OCI-LY7 (cell line): ENCODE data around the gene CCDC179. TPM values are rescaled to one million over a fixed set of nuclear protein-coding genes. Genes with fewer than 3 reads are reported as not detected.

ENCODE experiments used
- Bru-seq: library from RNA; stranded (reverse); fragments of 400-500 nt; gene quantifications from one replicate; lab custom pipeline; 2021; lab: Mats Ljungman, UMichigan
- BruChase-seq, 2 experiments: library from RNA; stranded (reverse); fragments of 400-500 nt; gene quantifications; one replicate each; lab custom pipeline; 2021; lab: Mats Ljungman, UMichigan
- BruUV-seq: library from RNA; stranded (reverse); fragments of 400-500 nt; replicated peaks from 2 replicates; lab custom pipeline; 2021; lab: Mats Ljungman, UMichigan
- CTCF ChIA-PET: fragments of 300-600 bp; sonication (Branson Sonifier 250); formaldehyde crosslinking; loops from one replicate; lab custom pipeline; 2022; ENCODE audit warnings: antibody characterized with exemption; ENCODE audit not compliant: unreplicated experiment; lab: Charles Lee
- POLR2A ChIA-PET: fragments of 300-600 bp; sonication (Branson Sonifier 250); formaldehyde crosslinking; loops from one replicate; lab custom pipeline; 2022; ENCODE audit warnings: antibody characterized with exemption; lab: Charles Lee
- DNase-seq: peaks from one replicate; pipeline ENCODE4 v3.0.0-alpha.2; 2015; ENCODE audit warnings: low spot score
- H2AFZ ChIP-seq: fragments of 200-600 bp; sonication (generic), shearing (Covaris generic); 2 replicates; pipeline ENCODE4 v1.6.1; 2014; ENCODE audit warnings: mild to moderate bottlenecking, antibody characterized with exemption, low read length, moderate library complexity
- H3K27ac ChIP-seq: fragments of 200-600 bp; sonication (generic); 2 replicates; pipeline ENCODE4 v1.5.1; 2014; ENCODE audit warnings: mixed run types, low read depth, mild to moderate bottlenecking, moderate library complexity, low read length, inconsistent platforms; ENCODE audit not compliant: poor library complexity, severe bottlenecking
- H3K36me3 ChIP-seq: fragments of 200-600 bp; sonication (generic); 2 replicates; pipeline ENCODE4 v1.6.1; 2014; ENCODE audit warnings: mild to moderate bottlenecking, antibody characterized with exemption, low read length, moderate library complexity, mixed read lengths; ENCODE audit not compliant: insufficient read depth
- H3K4me1 ChIP-seq: fragments of 200-600 bp; sonication (generic); 2 replicates; pipeline ENCODE4 v1.5.1; 2014; ENCODE audit warnings: mild to moderate bottlenecking, low read length; ENCODE audit not compliant: insufficient read depth, poor library complexity, severe bottlenecking
- H3K4me2 ChIP-seq: fragments of 200-600 bp; sonication (generic); 2 replicates; pipeline ENCODE4 v1.6.1; 2014; ENCODE audit warnings: mild to moderate bottlenecking, low read length
- H3K4me3 ChIP-seq: fragments of 200-600 bp; sonication (generic); 2 replicates; pipeline ENCODE4 v1.5.1; 2014; ENCODE audit warnings: mild to moderate bottlenecking, low read depth, low read length; ENCODE audit not compliant: poor library complexity, severe bottlenecking
- H3K79me2 ChIP-seq: fragments of 200-600 bp; sonication (generic); 2 replicates; pipeline ENCODE4 v1.6.1; 2016; ENCODE audit warnings: low read depth, mild to moderate bottlenecking, low read length, moderate library complexity, mixed read lengths; ENCODE audit not compliant: insufficient read depth
- H3K9me2 ChIP-seq: fragments of 200-600 bp; sonication (generic); 2 replicates; pipeline ENCODE4 v1.6.1; 2016; ENCODE audit warnings: mild to moderate bottlenecking, low read length, mixed read lengths; ENCODE audit not compliant: insufficient read depth
- H3K9me3 ChIP-seq: fragments of 200-600 bp; sonication (generic); 2 replicates; pipeline ENCODE4 v1.6.1; 2014; ENCODE audit warnings: mild to moderate bottlenecking, mixed run types, low read length, mixed read lengths
- H4K20me1 ChIP-seq: fragments of 200-600 bp; sonication (generic); 2 replicates; pipeline ENCODE4 v1.6.1; 2014; ENCODE audit warnings: mild to moderate bottlenecking, antibody characterized with exemption, low read length, moderate library complexity, mixed read lengths; ENCODE audit not compliant: insufficient read depth
- CTCF ChIP-seq: fragments of 200-600 bp; sonication (generic); conservative IDR thresholded peaks from 2 replicates; pipeline ENCODE4 v1.5.1; 2014; ENCODE audit warnings: mild to moderate bottlenecking, antibody characterized with exemption, low read length, moderate library complexity, mixed read lengths
- EZH2phosphoT487 ChIP-seq: fragments of 200-600 bp; sonication (generic); IDR thresholded peaks from 2 replicates; pipeline ENCODE4 v1.6.1; 2018; ENCODE audit warnings: low read depth, borderline replicate concordance, mild to moderate bottlenecking, mixed run types, antibody characterized with exemption, low read length, moderate library complexity, mixed read lengths
- intact Hi-C: fragments of 100-400 bp; cut with micrococcal nuclease; formaldehyde crosslinking; loops from one replicate; pipeline ENCODE4 v1.10.0; 2022; ENCODE audit not compliant: unreplicated experiment
- long read RNA-seq: library from polyadenylated mRNA; stranded (forward); transcript quantifications from one replicate; pipeline ENCODE4 v2.0.0, GENCODE V29; 2022
- total RNA-seq, 2 experiments: library from RNA; depleted of rRNA in 1 of 2; stranded (reverse); fragments of >200 nt in 1 of 2; shearing (Covaris generic) in 1 of 2; gene quantifications; 2 replicates each; pipeline ENCODE4 v1.2.3, GENCODE V29; 2014 to 2022

The CCDC179 gene
- total RNA-seq (2014; rRNA removed; shearing (Covaris generic)) (not detected in 2 replicates), total RNA-seq (2022) (not detected in 2 replicates), Bru-seq, nascent RNA (not detected), BruChase-seq, experiment 1, labeled RNA remaining after a 6-hour chase (not detected), BruChase-seq, experiment 2, labeled RNA remaining after a 2-hour chase (not detected)
- long read RNA-seq: 0 reads

- CTCF ChIA-PET: no interaction called here
- intact Hi-C loops: no loop called here
- DNase-seq: no peak
- Histone ChIP-seq H3K9me3 (no peaks in the 10 kb centered on the region), H4K20me1 (no peaks in the 10 kb centered on the region), H3K4me3 (no peak within 1 kb of the TSS), H3K27ac (no peak within 1 kb of the TSS), H2AFZ (no peak within 1 kb of the TSS), H3K4me2 (no peak within 1 kb of the TSS), H3K36me3 (no peaks in the 10 kb centered on the region), H3K9me2 (no peaks in the 10 kb centered on the region), H3K4me1 (no peaks in the 10 kb centered on the region), H3K79me2 (no peaks in the 10 kb centered on the region)
- POLR2A ChIA-PET: interaction anchor here (0.7 kb wide), 2 partner anchors 17 to 80 kb away, joined by 3 read pairs; no protein-coding TSS in a partner anchor
- no TSS peak for BruUV-seq
- TF ChIP-seq EZH2phosphoT487 (no peak), CTCF (no peak)
Observed at GRCh38 chr11:22860241-22860640, at the start of gene CCDC179. Gene CCDC179, minus strand, starts transcription at chr11:22860474. Its CDS starts 53 bp downstream, at chr11:22860421.

GRCh38 chr11:22903782-22904181, 43.5 kb upstream of the CCDC179 start:
- H3K36me3 ChIP-seq: no peaks in the 10 kb centered on the region
- no peak overlapping the region for H2AFZ ChIP-seq
- intact Hi-C loops: no loop called here
- H3K79me2 ChIP-seq: no peaks in the 10 kb centered on the region
- no peak overlapping the region for H3K4me2 ChIP-seq
- H3K27ac ChIP-seq: no peak overlapping the region
- POLR2A ChIA-PET: no interaction called here
- no peaks in the 10 kb centered on the region for H3K9me3 ChIP-seq
- no peak overlapping the region for H3K4me3 ChIP-seq
- no peak for DNase-seq
- no peaks in the 10 kb centered on the region for H4K20me1 ChIP-seq
- no TSS peak for BruUV-seq
- H3K4me1 ChIP-seq: no peaks in the 10 kb centered on the region
- CTCF ChIA-PET: no interaction called here
- no peak for TF ChIP-seq EZH2phosphoT487
- TF ChIP-seq CTCF: no peak
- no peaks in the 10 kb centered on the region for H3K9me2 ChIP-seq

- no peaks in the 10 kb centered on the region for H3K9me3 ChIP-seq
- TF ChIP-seq EZH2phosphoT487 (no peak), CTCF (no peak)
- H3K79me2 ChIP-seq: no peaks in the 10 kb centered on the region
- H4K20me1 ChIP-seq: no peaks in the 10 kb centered on the region
- H3K4me3 ChIP-seq: no peak overlapping the region
- H3K27ac ChIP-seq: no peak overlapping the region
- H2AFZ ChIP-seq: no peak overlapping the region
- H3K4me1 ChIP-seq: no peaks in the 10 kb centered on the region
- POLR2A ChIA-PET: no interaction called here
- H3K9me2 ChIP-seq: no peaks in the 10 kb centered on the region
- H3K4me2 ChIP-seq: no peak overlapping the region
- intact Hi-C loops: no loop called here
- CTCF ChIA-PET: no interaction called here
- no peaks in the 10 kb centered on the region for H3K36me3 ChIP-seq
- no TSS peak for BruUV-seq
- no peak for DNase-seq
Observed at GRCh38 chr11:22901603-22902002, 41.3 kb upstream of the CCDC179 start.
